PC-3 (cell line): ENCODE measurements around the gene BHLHE40. TPM values are rescaled to one million over a fixed set of nuclear protein-coding genes. Genes with fewer than 3 reads are reported as not detected.

Experiments
- ATAC-seq: fragments of 200-7000 bp; cut with Tn5 transposase; 2 replicates; pipeline ENCODE4 v1.9.1; 2020; ENCODE audit warnings: mild to moderate bottlenecking, moderate library complexity
- BruUV-seq: library from RNA; stranded (reverse); fragments of 400-500 nt; replicated peaks from 2 replicates; lab custom pipeline; 2021; lab: Mats Ljungman, UMichigan
- CTCF ChIA-PET: fragments of 300-600 bp; sonication (Branson Sonifier 250); formaldehyde crosslinking; loops from one replicate; lab custom pipeline; 2022; ENCODE audit warnings: antibody characterized with exemption; lab: Charles Lee
- POLR2A ChIA-PET: fragments of 300-600 bp; sonication (Branson Sonifier 250); formaldehyde crosslinking; loops from one replicate; lab custom pipeline; 2022; ENCODE audit warnings: antibody characterized with exemption; ENCODE audit not compliant: unreplicated experiment; lab: Charles Lee
- DNase-seq: peaks from one replicate; pipeline ENCODE4 v3.0.0-alpha.2; 2015
- H2AFZ ChIP-seq: fragments of 300-600 bp; sonication (generic); 2 replicates; pipeline ENCODE4 v1.6.0; 2016; ENCODE audit warnings: antibody characterized with exemption, low read length
- H3F3A ChIP-seq: fragments of 300-600 bp; sonication (generic); one replicate; pipeline ENCODE4 v1.6.0; 2017; ENCODE audit warnings: antibody characterized with exemption, low read length, control low read depth, mild to moderate bottlenecking; ENCODE audit not compliant: unreplicated experiment
- H3K27ac ChIP-seq: fragments of 300-600 bp; sonication (generic); 2 replicates; pipeline ENCODE4 v1.5.1; 2016; ENCODE audit warnings: mild to moderate bottlenecking, low read length
- H3K27me3 ChIP-seq: fragments of 300-600 bp; sonication (generic); 2 replicates; pipeline ENCODE4 v1.6.1; 2016; ENCODE audit warnings: low read length, mixed read lengths
- H3K36me3 ChIP-seq: fragments of 300-600 bp; sonication (generic); 2 replicates; pipeline ENCODE4 v1.6.1; 2016; ENCODE audit warnings: low read depth, mixed run types, low read length, mixed read lengths
- H3K4me1 ChIP-seq: fragments of 300-600 bp; sonication (generic); 2 replicates; pipeline ENCODE4 v1.5.1; 2016; ENCODE audit warnings: low read length; ENCODE audit not compliant: insufficient read depth
- H3K4me2 ChIP-seq: fragments of 300-600 bp; sonication (generic); 2 replicates; pipeline ENCODE4 v1.6.0; 2016; ENCODE audit warnings: low read length
- H3K4me3 ChIP-seq: fragments of 300-600 bp; sonication (generic); 2 replicates; pipeline ENCODE4 v1.5.1; 2016; ENCODE audit warnings: mild to moderate bottlenecking, low read length, mixed read lengths
- H3K79me2 ChIP-seq: fragments of 300-600 bp; sonication (generic); 2 replicates; pipeline ENCODE4 v1.6.1; 2017; ENCODE audit warnings: low read length, mixed read lengths
- H3K9ac ChIP-seq: fragments of 300-600 bp; sonication (generic); 2 replicates; pipeline ENCODE4 v1.6.0; 2016; ENCODE audit warnings: mild to moderate bottlenecking, low read length
- H3K9me2 ChIP-seq: fragments of 300-600 bp; sonication (generic); replicated peaks from 2 replicates; pipeline ENCODE4 v1.6.1; 2016; ENCODE audit warnings: mixed run types, low read length, mixed read lengths
- H3K9me3 ChIP-seq: fragments of 300-600 bp; sonication (generic); 2 replicates; pipeline ENCODE4 v1.6.1; 2016; ENCODE audit warnings: low read length, mixed read lengths
- H4K20me1 ChIP-seq: fragments of 300-600 bp; sonication (generic); 2 replicates; pipeline ENCODE4 v1.6.1; 2016; ENCODE audit warnings: low read length, mixed read lengths
- CTCF ChIP-seq: fragments of 300-600 bp; sonication (generic); conservative IDR thresholded peaks from 2 replicates; pipeline ENCODE4 v1.5.1; 2017; ENCODE audit warnings: antibody characterized with exemption, low read depth, mild to moderate bottlenecking, low read length
- EZH2 ChIP-seq: fragments of 300-600 bp; sonication (generic); IDR thresholded peaks from one replicate; pipeline ENCODE4 v1.6.1; 2017; ENCODE audit warnings: antibody characterized with exemption, mild to moderate bottlenecking, low read length; ENCODE audit not compliant: unreplicated experiment
- EZH2phosphoT487 ChIP-seq: fragments of 300-600 bp; sonication (generic); IDR thresholded peaks from 2 replicates; pipeline ENCODE4 v1.6.1; 2018; ENCODE audit warnings: mild to moderate bottlenecking, antibody characterized with exemption, low read length, borderline replicate concordance
- intact Hi-C: fragments of 100-400 bp; cut with micrococcal nuclease; formaldehyde crosslinking; loops from 2 replicates; pipeline ENCODE4 v1.9.0; 2023
- total RNA-seq: library from RNA; depleted of rRNA; stranded (reverse); fragments of >200 nt; gene quantifications from 2 replicates; pipeline ENCODE4 v1.2.3, GENCODE V29; 2014

Gene BHLHE40
- total RNA-seq, 1 experiment from 2014 or later, result 256 TPM

- H3K27ac ChIP-seq, result no peak overlapping the region
- peaks cover 13% of the 10 kb centered on the region; the same call in 1 of the 2 replicates for H3K4me1 ChIP-seq
- DNase-seq (peak; percentile 40), ATAC-seq (peak; percentile 11; the same call in 1 of the 2 replicates)
- H3K36me3 ChIP-seq, result no peaks in the 10 kb centered on the region
- TF ChIP-seq EZH2 (no peak), CTCF (no peak), EZH2phosphoT487 (no peak)
- POLR2A ChIA-PET, result no interaction called here
- H3K27me3 ChIP-seq, result no peaks in the 10 kb centered on the region
- no peak overlapping the region for H3K9ac ChIP-seq
- H3F3A ChIP-seq, result no peaks in the 10 kb centered on the region
- CTCF ChIA-PET, result no interaction called here
- intact Hi-C loops, result no loop called here
- no peak overlapping the region for H2AFZ ChIP-seq
- no peaks in the 10 kb centered on the region for H3K9me2 ChIP-seq
- H3K4me3 ChIP-seq, result no peak overlapping the region
- H3K9me3 ChIP-seq, result no peaks in the 10 kb centered on the region
- no TSS peak for BruUV-seq
- no peaks in the 10 kb centered on the region for H4K20me1 ChIP-seq
- no peaks in the 10 kb centered on the region for H3K79me2 ChIP-seq
- no peak overlapping the region for H3K4me2 ChIP-seq
Observed at GRCh38 chr3:4948395-4948794, 30.8 kb upstream of the BHLHE40 start.

- CTCF ChIA-PET, result no interaction called here
- no TSS peak for BruUV-seq
- POLR2A ChIA-PET, result no interaction called here
Observed at GRCh38 chr3:4949004-4949403, 30.2 kb upstream of the BHLHE40 start.

More at GRCh38 chr3:4949004-4949403, 30.2 kb upstream of the BHLHE40 start:
- no peaks in the 10 kb centered on the region for H3K9me3 ChIP-seq
- TF ChIP-seq EZH2phosphoT487 (no peak), CTCF (no peak), EZH2 (no peak)
- H3K9ac ChIP-seq, result no peak overlapping the region
- no peaks in the 10 kb centered on the region for H3K79me2 ChIP-seq
- H3F3A ChIP-seq, result no peaks in the 10 kb centered on the region
- ATAC-seq, result no peak
- H3K27ac ChIP-seq, result no peak overlapping the region
- H3K4me3 ChIP-seq, result no peak overlapping the region
- no peaks in the 10 kb centered on the region for H3K36me3 ChIP-seq
- intact Hi-C loops, result no loop called here
- H3K4me1 ChIP-seq, result peaks cover 13% of the 10 kb centered on the region; the same call in 1 of the 2 replicates
- no peaks in the 10 kb centered on the region for H4K20me1 ChIP-seq
- H2AFZ ChIP-seq, result no peak overlapping the region
- H3K9me2 ChIP-seq, result no peaks in the 10 kb centered on the region
- no peaks in the 10 kb centered on the region for H3K27me3 ChIP-seq
- no peak overlapping the region for H3K4me2 ChIP-seq
- no peak for DNase-seq
